ENCODE data around the gene BORCS5. TPM values are rescaled to one million over a fixed set of nuclear protein-coding genes. Genes with fewer than 3 reads are reported as not detected.
"Not testable (repeated sequence)": the region's sequence is repeated elsewhere in the genome, so short reads cannot be mapped to it uniquely, and the experiment has no call there.

Gene BORCS5
- 11.6 TPM for polyA plus RNA-seq (2012; ENCODE audit: low read depth, missing spikeins)

- DNase-seq (ENCODE audit: insufficient read length, low spot score) (peak; percentile 83), FAIRE-seq (peak; percentile 96)
- TF ChIP-seq PAX5 (IDR thresholded peaks at IDR 0.05; ENCODE audit: insufficient read depth, low read length, severe bottlenecking): peak; percentile 91
- peak; percentile 67 for TF ChIP-seq SPI1 (IDR thresholded peaks at IDR 0.05; ENCODE audit: low read depth, low read length)
- TF ChIP-seq TAF1 (IDR thresholded peaks at IDR 0.05; ENCODE audit: low read depth, low read length): peak; percentile 85; the same call in 1 of the 2 replicates
- TF ChIP-seq POLR2AphosphoS5 (IDR thresholded peaks at IDR 0.05; ENCODE audit: low read depth, low read length): peak; percentile 96
- TF ChIP-seq POLR2A (IDR thresholded peaks at IDR 0.05; ENCODE audit: low read depth, low read length): peak; percentile 94
- peak; percentile 68 for TF ChIP-seq POU2F2 (IDR thresholded peaks at IDR 0.05; ENCODE audit: low read depth, low read length)
These were observed at the start of gene BORCS5 for GRCh38 chr12:12356896-12357718. Gene BORCS5, plus strand, starts transcription at chr12:12357078. Its CDS starts 374 bp downstream, at chr12:12357452.

- not testable (repeated sequence) for FAIRE-seq; DNase-seq (ENCODE audit: insufficient read length, low spot score)
These were observed 46.2 kb upstream of the BORCS5 start for GRCh38 chr12:12310695-12311094.

GRCh38 chr12:12315838-12316237 lies 41.0 kb upstream of the BORCS5 start:
- TF ChIP-seq POU2F2 (IDR thresholded peaks at IDR 0.05; ENCODE audit: low read depth, low read length): no peak
- TF ChIP-seq POLR2A (IDR thresholded peaks at IDR 0.05; ENCODE audit: low read depth, low read length): no peak
- no peak for TF ChIP-seq POLR2AphosphoS5 (IDR thresholded peaks at IDR 0.05; ENCODE audit: low read depth, low read length)
- TF ChIP-seq SPI1 (IDR thresholded peaks at IDR 0.05; ENCODE audit: low read depth, low read length): no peak
- no peak for TF ChIP-seq TAF1 (IDR thresholded peaks at IDR 0.05; ENCODE audit: low read depth, low read length)
- no peak for TF ChIP-seq PAX5 (IDR thresholded peaks at IDR 0.05; ENCODE audit: insufficient read depth, low read length, severe bottlenecking)
- FAIRE-seq: no peak
- no peak for DNase-seq (ENCODE audit: insufficient read length, low spot score)

GRCh38 chr12:12319451-12320183 lies 37.3 kb upstream of the BORCS5 start:
- FAIRE-seq: no peak
- DNase-seq (ENCODE audit: insufficient read length, low spot score): no peak
- no peak for TF ChIP-seq PAX5 (IDR thresholded peaks at IDR 0.05; ENCODE audit: insufficient read depth, low read length, severe bottlenecking)
- TF ChIP-seq TAF1 (IDR thresholded peaks at IDR 0.05; ENCODE audit: low read depth, low read length): no peak
- TF ChIP-seq SPI1 (IDR thresholded peaks at IDR 0.05; ENCODE audit: low read depth, low read length): no peak
- no peak for TF ChIP-seq POU2F2 (IDR thresholded peaks at IDR 0.05; ENCODE audit: low read depth, low read length)
- TF ChIP-seq POLR2AphosphoS5 (IDR thresholded peaks at IDR 0.05; ENCODE audit: low read depth, low read length): no peak
- no peak for TF ChIP-seq POLR2A (IDR thresholded peaks at IDR 0.05; ENCODE audit: low read depth, low read length)

GRCh38 chr12:12323118-12323517 lies 33.8 kb upstream of the BORCS5 start:
- DNase-seq (ENCODE audit: insufficient read length, low spot score) (no peak), FAIRE-seq (no peak)
- TF ChIP-seq POLR2A (IDR thresholded peaks at IDR 0.05; ENCODE audit: low read depth, low read length) (no peak), SPI1 (IDR thresholded peaks at IDR 0.05; ENCODE audit: low read depth, low read length) (no peak), POLR2AphosphoS5 (IDR thresholded peaks at IDR 0.05; ENCODE audit: low read depth, low read length) (no peak), TAF1 (IDR thresholded peaks at IDR 0.05; ENCODE audit: low read depth, low read length) (no peak), POU2F2 (IDR thresholded peaks at IDR 0.05; ENCODE audit: low read depth, low read length) (no peak), PAX5 (IDR thresholded peaks at IDR 0.05; ENCODE audit: insufficient read depth, low read length, severe bottlenecking) (no peak)

GRCh38 chr12:12323591-12323990 lies 33.3 kb upstream of the BORCS5 start:
- TF ChIP-seq POU2F2 (IDR thresholded peaks at IDR 0.05; ENCODE audit: low read depth, low read length) (no peak), PAX5 (IDR thresholded peaks at IDR 0.05; ENCODE audit: insufficient read depth, low read length, severe bottlenecking) (no peak), POLR2AphosphoS5 (IDR thresholded peaks at IDR 0.05; ENCODE audit: low read depth, low read length) (no peak), POLR2A (IDR thresholded peaks at IDR 0.05; ENCODE audit: low read depth, low read length) (no peak), SPI1 (IDR thresholded peaks at IDR 0.05; ENCODE audit: low read depth, low read length) (no peak), TAF1 (IDR thresholded peaks at IDR 0.05; ENCODE audit: low read depth, low read length) (no peak)
- DNase-seq (ENCODE audit: insufficient read length, low spot score) (no peak), FAIRE-seq (no peak)

- TF ChIP-seq TAF1 (IDR thresholded peaks at IDR 0.05; ENCODE audit: low read depth, low read length) (no peak), POLR2AphosphoS5 (IDR thresholded peaks at IDR 0.05; ENCODE audit: low read depth, low read length) (no peak), SPI1 (IDR thresholded peaks at IDR 0.05; ENCODE audit: low read depth, low read length) (no peak), PAX5 (IDR thresholded peaks at IDR 0.05; ENCODE audit: insufficient read depth, low read length, severe bottlenecking) (no peak), POU2F2 (IDR thresholded peaks at IDR 0.05; ENCODE audit: low read depth, low read length) (no peak), POLR2A (IDR thresholded peaks at IDR 0.05; ENCODE audit: low read depth, low read length) (no peak)
- DNase-seq (ENCODE audit: insufficient read length, low spot score) (no peak), FAIRE-seq (no peak)
These were observed 30.6 kb upstream of the BORCS5 start for GRCh38 chr12:12326262-12326661.

GRCh38 chr12:12327802-12328201 lies 29.1 kb upstream of the BORCS5 start:
- DNase-seq (ENCODE audit: insufficient read length, low spot score) (peak; percentile 31), FAIRE-seq (peak; percentile 74)

GRCh38 chr12:12331244-12331771 lies 25.6 kb upstream of the BORCS5 start:
- FAIRE-seq (no peak), DNase-seq (ENCODE audit: insufficient read length, low spot score) (no peak)
- TF ChIP-seq POU2F2 (IDR thresholded peaks at IDR 0.05; ENCODE audit: low read depth, low read length): no peak
- TF ChIP-seq POLR2AphosphoS5 (IDR thresholded peaks at IDR 0.05; ENCODE audit: low read depth, low read length): no peak
- no peak for TF ChIP-seq TAF1 (IDR thresholded peaks at IDR 0.05; ENCODE audit: low read depth, low read length)
- no peak for TF ChIP-seq POLR2A (IDR thresholded peaks at IDR 0.05; ENCODE audit: low read depth, low read length)
- TF ChIP-seq SPI1 (IDR thresholded peaks at IDR 0.05; ENCODE audit: low read depth, low read length): no peak
- TF ChIP-seq PAX5 (IDR thresholded peaks at IDR 0.05; ENCODE audit: insufficient read depth, low read length, severe bottlenecking): no peak

More at GRCh38 chr12:12327802-12328201, 29.1 kb upstream of the BORCS5 start:
- no peak for TF ChIP-seq SPI1 (IDR thresholded peaks at IDR 0.05; ENCODE audit: low read depth, low read length)
- no peak for TF ChIP-seq PAX5 (IDR thresholded peaks at IDR 0.05; ENCODE audit: insufficient read depth, low read length, severe bottlenecking)
- TF ChIP-seq POLR2A (IDR thresholded peaks at IDR 0.05; ENCODE audit: low read depth, low read length): no peak
- no peak for TF ChIP-seq TAF1 (IDR thresholded peaks at IDR 0.05; ENCODE audit: low read depth, low read length)
- TF ChIP-seq POLR2AphosphoS5 (IDR thresholded peaks at IDR 0.05; ENCODE audit: low read depth, low read length): no peak
- TF ChIP-seq POU2F2 (IDR thresholded peaks at IDR 0.05; ENCODE audit: low read depth, low read length): no peak
